Activated gamma-delta T cell treated with anti-CD3 and anti-CD28 coated beads, Interleukin-2, amount 50 U/mL, for 16 hours (primary cell): ENCODE results near the gene KRT16.
"Not testable (repeated sequence)": the region's sequence is repeated elsewhere in the genome, so short reads cannot be mapped to it uniquely, and the experiment has no call there.

Experiments
- DNase-seq: peaks from one replicate; pipeline ENCODE4 v3.0.0-alpha.2; 2020; ENCODE audit warnings: low read depth

Gene KRT16

DNA sequence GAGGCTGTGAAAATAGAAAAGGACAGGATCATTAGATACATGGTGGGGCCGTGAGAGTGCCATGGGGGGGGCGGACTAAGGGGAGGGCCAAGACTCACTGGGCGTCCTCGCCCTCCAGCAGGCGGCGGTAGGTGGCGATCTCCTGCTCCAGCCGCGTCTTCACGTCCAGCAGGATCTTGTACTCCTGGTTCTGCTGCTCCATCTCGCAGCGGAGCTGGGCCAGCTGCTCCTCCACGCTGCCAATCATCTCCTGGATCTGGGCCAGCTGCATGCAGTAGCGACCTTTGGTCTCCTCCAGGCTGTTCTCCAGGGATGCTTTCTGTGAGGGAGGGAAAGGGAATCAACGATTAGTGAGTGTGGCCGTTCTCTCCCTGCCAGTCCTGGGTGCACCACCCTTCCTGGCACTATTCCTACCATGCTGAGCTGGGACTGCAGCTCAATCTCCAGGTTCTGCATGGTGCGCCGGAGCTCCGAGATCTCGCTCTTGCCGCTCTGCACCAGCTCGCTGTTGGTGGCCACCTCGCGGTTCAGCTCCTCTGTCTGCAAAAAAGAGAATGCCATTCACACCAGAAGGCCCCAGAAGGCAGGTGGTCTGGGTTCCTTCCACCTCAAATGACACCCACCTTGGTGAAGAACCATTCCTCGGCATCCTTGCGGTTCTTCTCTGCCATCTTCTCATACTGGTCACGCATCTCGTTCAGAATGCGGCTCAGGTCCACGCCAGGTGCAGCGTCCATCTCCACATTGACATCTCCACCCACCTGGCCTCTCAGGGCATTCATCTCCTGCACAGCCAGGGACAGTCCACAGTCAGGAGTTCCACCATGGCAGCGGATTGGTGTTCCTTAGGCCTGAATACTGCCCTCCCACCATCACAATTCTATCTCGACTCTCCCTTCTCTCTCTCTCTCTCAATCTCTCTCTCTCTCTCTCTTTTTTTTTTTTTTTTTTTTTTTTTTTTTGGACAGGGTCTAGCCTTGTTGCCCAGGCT is 29.1 kb downstream of the KRT16 start:
- no peak for DNase-seq

DNA sequence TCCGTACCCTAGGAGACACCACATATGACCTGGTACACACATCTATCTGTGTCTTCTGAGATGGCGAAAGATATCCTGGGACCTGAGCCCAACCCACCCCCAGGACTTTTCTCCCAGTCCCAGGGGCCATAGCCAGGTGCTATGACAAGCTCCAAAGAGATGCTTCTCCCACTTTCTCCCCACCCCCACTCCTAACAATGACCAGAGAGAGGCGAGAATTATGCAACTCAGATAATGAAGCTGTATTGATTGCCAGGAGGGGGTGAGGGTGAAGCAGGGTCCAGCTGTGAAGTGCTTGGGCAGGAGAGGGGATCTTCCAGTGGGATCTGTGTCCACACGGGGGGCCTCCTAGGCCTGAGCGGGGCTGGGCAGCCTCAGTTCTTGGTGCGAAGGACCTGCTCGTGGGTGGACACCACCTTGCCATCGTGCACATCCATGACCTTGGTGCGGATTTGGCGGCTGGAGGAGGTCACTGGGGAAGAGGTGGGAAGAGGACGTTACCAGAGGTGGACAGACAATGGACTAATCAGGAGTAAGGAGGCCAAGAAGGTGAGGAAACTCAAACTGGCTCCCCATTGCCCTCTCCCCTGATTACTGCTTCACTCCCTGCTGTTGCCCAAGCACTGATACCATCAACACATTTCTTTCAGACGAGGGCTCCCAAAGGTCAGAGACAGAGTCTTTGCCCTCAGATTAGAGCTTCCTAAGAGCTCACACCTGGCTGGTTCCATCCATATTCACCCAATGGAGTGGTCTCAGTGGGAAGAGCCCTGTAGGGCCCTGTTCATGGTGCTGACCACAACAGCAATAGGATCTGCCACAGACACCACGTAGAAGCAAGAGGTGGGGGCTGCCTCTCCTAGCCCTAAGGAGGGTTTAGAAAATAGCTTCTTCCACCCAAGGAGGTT is 30.3 kb downstream of the KRT16 start:
- not testable (repeated sequence) for DNase-seq

DNA sequence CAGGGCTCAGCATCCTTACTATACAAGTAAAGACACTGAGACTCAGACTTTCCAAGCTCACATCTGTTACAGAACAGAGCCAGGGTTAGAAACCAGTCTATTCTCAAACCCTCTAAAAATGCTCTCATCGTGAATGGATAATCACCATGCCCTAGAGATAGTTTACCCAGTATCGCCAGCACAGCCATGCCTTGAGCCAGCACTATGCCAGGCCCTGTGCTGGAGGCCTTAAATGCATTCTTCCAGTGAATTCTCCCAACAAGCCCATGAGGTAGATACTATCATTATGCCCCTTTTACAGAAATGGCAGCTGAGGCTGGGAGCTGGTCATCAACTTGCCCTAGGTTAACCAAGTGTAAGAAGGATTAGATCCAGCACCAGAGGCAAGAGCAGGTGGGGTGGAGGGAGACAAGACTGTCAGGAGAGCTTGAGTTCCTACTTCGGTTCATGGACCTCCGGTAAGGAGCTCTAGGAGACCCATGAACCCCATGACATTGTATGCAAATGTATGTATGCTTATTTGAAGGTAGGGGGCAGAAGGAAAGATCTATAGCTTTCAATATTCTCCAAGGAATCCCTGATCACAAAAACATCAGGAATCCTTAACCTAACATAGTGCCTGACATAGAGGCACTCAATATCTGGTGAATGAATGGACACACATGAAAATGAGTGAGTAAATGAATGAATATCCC is 31.1 kb downstream of the KRT16 start:
- no peak for DNase-seq

DNA sequence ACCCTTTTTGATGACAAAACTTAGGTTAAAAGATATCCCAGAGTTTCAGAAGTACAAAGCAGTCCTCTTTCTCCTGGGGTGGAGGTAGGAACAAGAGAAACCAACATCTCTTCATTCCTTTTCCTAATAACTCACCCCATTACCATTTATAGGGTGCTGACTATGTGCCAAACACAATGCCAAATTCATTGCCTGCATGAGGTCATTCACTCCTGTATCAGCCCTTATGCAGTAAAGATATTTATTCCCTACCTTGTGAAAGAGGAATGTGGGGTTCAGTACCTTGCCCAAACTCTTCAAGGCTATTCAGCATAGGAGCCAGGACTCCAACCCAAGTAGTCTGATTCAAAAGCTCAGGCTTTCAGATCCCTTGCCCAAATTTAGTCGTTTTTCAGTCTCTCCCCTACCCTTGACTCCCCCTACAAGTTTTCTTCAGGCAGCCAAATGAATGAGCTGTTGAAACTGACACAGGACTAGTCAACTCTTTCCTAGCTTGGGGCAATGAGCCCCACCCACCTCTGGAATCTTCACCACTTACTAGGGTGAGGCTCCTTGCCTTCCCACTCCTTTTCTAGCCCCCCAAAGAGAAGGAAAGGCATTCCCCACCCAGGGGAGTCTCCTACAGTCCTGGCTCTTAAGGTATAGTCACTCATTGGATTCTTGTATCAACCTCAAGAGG is 31.7 kb downstream of the KRT16 start:
- DNase-seq = no peak

DNA sequence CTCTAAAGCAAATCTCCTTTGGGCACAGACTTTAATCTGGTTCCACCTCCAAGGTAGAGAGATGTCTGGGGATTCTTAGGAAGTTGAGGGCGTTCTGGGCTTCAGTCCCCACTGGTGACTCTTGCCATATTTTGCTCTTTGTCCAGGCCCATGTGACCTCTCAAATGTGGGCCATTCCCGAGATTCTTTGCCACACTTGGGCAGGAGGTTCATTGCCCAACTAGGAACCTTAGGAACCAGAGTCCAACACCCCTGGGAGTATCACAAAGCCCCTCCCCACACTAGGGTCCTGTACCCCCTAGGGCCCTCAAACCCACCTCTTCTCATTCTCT is 32.4 kb downstream of the KRT16 start:
- DNase-seq = no peak

DNA sequence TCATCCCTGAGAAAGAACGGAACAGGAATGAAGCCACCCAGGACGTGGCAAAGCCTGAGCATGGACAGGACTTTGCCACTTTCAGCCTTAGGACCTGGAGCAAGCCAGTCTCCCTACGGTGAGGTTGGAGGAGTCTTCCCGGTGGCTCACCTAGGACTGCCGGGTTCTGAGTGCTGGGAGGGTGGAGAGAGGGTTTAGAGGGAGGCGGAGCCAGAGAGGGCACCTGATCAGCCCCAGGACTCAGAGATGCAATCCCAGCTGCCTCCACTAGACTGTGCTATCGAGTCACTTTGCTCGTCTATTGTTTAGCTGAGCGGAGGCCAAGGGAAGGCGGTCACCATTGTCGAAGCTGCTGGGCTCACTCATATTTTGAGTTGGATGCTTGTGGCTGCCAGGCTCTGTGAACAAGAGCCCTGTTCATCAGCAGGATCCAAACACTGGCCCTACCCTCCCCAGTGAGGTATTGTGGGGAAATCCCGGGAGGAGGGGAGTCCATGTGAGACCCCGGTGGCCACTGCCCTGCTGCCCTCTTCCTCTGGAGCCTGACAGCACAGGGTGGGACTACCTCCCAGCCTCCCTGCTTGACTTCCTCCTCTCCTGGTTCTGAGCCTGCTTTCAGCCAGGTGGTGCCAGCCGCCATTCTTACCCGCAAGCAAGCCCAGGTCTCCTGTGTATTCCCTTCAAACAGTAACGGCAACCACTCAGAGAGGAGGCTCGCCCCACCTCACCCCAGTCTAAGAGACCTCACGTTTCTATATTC is 32.9 kb downstream of the KRT16 start:
- peak; percentile 11 for DNase-seq

DNA sequence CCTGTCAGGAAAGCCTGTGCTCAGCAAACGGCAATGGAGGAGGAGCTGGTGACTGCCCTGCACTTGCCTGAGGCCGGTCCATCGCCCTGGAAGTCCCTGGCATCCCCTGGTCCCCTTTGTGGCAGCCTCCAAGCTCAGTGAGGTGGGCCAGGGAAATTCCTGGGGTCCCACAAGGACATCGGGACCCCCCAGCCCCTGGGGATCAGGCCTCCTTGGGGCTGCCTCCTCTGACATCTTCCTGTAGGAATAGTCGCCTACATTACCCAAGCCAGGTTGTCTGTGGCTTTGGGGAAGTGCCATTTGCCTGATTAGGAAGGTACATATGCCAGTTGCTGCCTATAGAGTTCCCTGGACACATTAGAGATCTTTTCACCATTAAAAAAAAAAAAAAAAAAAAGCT is 33.6 kb downstream of the KRT16 start:
- DNase-seq = no peak

DNA sequence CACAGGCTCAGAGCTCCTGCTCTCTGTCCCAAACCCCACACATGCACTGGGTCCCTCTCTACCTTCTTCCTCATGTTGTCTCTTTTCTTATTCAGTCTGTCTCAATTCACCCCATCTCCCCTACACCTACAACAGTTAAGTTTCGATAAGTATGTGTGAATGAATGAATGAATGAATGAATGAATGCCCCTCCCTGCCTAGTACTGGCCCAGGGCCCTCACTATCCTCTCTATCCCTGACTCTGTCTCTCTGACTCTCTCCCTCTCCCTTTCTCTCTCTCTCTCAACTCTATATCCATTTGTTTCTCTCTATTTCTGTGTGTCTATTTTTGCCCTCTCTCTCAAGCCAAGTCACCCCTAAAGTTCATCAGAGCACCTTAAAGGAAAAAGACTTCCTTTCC is 34.0 kb downstream of the KRT16 start:
- no peak for DNase-seq

DNA sequence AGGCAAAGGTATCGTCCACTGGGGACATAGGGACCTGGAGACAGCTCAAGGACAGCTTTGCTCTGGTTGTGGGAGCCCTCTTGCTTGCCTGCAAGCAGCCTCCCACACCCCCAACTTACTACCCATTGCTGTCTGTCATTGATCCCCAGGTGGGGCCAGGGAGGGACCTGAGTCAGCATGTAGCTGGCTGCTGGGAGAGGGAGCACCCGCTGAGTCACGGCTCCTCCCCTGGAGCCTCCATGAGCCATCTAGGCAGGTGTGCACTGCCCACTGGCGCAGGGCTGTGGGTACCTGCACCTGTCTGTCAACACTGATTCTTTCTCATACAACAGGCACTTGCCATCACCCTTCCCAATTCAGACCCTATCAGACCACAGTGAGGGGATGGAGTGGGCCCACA is 35.8 kb downstream of the KRT16 start:
- DNase-seq = not testable (repeated sequence)

DNA sequence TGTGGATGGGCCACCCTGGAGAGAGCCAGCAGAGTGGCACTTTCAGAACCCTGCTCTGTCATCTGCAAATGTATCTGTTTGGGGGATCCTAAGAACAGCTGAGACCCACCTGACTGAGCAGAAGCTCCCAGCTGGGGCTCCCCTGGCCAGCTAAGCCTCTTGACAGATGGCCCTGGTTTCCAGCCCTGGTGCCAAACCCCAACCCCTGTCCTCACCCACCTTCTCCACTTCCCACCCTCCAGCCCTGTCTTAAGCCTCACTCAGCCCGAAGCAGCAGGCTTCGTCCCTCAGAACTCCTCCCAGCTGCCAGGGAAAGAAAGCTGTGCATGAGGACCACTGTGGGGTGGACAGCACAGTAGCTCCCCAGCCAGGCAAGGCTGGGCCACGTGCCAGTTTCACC is 37.2 kb downstream of the KRT16 start:
- no peak for DNase-seq

DNA sequence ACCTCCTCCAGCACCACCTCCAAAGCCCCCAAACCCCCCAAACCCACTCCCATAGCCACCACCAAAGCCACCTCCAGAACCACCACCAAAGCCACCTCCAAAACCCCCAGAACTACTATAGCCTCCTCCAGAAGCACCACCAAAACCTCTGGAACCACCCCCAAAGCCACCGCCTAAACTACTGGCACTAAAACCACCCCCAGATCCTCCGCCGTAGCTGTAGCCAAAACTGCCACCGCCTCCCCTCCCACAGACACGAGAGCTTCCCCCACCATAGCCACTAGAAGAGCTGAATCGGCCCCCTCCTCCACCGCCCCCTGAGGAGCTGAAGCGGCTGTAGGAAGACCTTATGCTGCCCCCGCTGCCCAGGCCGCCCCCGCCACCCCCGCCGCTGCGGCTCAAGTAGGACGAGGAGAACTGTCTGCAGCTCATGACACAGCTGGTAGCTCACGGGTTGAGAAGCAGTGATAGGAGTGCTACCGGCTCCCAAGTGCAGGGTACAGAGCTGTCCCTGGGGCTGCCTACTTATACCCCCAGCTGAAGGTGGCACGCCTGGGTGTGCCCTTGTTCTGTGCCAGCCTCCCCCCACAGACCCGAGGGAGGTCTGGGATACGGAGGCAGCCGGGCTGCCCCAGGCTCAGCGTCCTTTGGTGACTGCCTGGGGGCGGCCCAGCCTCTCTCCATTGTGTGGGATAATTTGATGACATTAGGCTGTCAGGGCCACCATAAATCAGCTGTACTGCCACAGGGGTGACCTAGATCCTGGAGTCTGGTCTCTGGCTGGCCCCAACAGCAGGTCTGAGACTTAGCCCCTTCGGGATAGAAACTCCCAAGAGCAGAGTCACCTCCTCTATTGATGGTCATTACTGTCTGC is 40.8 kb downstream of the KRT16 start, which contains the start of gene KRT9:
TSS of gene KRT9 (minus strand) at position 499 of the 874 bp plus-strand sequence. CDS start at position 432, 67 bp downstream.
- DNase-seq = no peak

DNA sequence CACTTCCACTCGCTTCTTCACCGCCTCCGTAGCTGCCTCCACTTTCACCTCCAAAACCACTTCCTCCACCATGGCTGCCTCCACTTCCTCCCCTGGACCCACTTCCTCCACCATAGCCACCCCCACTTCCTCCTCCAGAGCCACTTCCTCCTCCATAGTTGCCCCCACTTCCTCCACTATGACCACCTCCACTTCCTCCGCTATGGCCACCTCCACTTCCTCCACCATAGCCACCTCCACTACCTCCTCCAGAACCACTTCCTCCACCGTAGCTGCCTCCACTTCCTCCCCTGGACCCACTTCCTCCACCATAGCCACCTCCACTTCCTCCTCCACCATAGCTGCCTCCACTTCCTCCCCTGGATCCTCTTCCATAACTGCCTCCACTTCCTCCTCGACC is 45.2 kb downstream of the KRT16 start:
- DNase-seq = no peak

DNA sequence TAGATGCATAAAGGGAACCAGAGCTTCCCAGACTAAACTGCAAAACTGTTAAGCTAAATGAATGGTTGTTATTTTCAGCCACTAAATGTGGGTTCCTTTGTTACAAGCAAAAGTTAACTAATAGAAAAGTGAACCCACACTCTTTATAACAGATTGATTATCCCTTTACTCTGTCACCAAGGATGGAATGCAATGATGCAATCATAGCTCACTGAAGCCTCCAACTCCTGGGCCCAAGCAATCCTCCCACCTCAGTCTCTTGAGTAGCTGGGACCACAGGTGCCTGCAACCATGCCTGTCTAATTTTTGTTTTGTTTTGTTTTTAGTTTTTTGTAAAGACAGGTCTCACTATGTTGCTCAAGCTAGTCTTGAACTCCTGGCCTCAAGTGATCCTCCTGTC is 47.2 kb downstream of the KRT16 start:
- DNase-seq = no peak

DNA sequence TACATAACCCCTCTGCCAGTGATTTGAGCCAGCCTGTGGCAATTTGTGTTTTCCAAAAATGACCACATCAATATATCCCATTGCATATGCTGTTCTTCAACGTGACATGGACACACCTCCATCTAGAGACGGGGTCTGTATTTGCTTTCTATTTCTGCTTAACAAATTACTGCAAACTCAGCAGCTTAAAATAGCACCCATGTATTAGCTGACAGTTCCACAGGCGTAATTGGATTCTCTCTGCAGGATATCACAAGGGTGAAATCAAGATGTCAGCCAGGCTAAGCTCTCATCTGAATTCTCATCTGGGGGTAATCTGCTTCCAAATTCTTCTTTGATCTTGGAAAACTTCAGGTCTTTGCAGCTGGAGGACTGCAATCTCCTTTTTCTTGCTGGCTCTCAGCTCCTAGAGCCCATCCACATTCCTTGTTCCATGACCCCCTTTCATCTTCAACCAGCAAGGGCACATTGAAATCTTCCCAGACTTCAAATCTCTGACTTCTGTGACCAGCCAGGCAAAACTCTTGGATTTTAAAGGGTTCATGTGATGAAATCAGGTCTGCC is 48.9 kb downstream of the KRT16 start:
- no peak for DNase-seq

DNA sequence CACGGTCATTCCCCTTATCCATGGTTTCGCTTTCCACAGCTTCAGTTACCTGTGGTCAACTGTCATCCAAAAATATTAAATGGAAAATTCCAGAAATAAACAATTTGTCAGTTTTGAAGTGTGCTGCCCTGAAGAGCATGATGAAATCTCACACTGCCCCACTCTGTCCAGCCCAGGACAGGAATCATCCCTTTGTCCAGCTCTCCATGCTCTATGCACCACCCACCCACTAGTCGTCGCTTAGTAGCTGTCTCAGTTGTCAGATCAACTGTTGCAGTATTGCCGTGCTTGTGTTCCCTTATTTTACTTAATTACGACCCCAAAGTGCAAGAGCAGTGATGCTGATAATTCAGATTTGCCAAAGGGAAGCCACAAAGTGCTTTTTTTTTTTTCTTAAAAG is 51.0 kb downstream of the KRT16 start:
- DNase-seq = no peak
